ENCODE data around the gene SEZ6.

GRCh38 chr17:29012535-29012934 is 6.7 kb upstream of the SEZ6 start:
- TF ChIP-seq, protein P1, sequence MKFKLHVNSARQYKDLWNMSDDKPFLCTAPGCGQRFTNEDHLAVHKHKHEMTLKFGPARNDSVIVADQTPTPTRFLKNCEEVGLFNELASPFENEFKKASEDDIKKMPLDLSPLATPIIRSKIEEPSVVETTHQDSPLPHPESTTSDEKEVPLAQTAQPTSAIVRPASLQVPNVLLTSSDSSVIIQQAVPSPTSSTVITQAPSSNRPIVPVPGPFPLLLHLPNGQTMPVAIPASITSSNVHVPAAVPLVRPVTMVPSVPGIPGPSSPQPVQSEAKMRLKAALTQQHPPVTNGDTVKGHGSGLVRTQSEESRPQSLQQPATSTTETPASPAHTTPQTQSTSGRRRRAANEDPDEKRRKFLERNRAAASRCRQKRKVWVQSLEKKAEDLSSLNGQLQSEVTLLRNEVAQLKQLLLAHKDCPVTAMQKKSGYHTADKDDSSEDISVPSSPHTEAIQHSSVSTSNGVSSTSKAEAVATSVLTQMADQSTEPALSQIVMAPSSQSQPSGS (tag by site-specific recombination; IDR thresholded peaks at IDR 0.05; ENCODE audit: low read depth), result no peak
- TF ChIP-seq HOXD13 (CRISPR knock-in tag; IDR thresholded peaks at IDR 0.05; ENCODE audit: borderline replicate concordance) (no peak), ELK4 (IDR thresholded peaks at IDR 0.05; ENCODE audit: borderline replicate concordance, low read depth, low read length) (no peak), ZBTB8A (tag by site-specific recombination; IDR thresholded peaks at IDR 0.05) (no peak), CTCF (tag by site-specific recombination; IDR thresholded peaks at IDR 0.05) (no peak), ZNF777 (tag by site-specific recombination; IDR thresholded peaks at IDR 0.05; ENCODE audit: borderline replicate concordance) (no peak), ZNF10 (tag by site-specific recombination; IDR thresholded peaks at IDR 0.05) (no peak), ZFP41 (tag by site-specific recombination; IDR thresholded peaks at IDR 0.05; ENCODE audit: borderline replicate concordance) (no peak)
- TF ChIP-seq, protein P2, sequence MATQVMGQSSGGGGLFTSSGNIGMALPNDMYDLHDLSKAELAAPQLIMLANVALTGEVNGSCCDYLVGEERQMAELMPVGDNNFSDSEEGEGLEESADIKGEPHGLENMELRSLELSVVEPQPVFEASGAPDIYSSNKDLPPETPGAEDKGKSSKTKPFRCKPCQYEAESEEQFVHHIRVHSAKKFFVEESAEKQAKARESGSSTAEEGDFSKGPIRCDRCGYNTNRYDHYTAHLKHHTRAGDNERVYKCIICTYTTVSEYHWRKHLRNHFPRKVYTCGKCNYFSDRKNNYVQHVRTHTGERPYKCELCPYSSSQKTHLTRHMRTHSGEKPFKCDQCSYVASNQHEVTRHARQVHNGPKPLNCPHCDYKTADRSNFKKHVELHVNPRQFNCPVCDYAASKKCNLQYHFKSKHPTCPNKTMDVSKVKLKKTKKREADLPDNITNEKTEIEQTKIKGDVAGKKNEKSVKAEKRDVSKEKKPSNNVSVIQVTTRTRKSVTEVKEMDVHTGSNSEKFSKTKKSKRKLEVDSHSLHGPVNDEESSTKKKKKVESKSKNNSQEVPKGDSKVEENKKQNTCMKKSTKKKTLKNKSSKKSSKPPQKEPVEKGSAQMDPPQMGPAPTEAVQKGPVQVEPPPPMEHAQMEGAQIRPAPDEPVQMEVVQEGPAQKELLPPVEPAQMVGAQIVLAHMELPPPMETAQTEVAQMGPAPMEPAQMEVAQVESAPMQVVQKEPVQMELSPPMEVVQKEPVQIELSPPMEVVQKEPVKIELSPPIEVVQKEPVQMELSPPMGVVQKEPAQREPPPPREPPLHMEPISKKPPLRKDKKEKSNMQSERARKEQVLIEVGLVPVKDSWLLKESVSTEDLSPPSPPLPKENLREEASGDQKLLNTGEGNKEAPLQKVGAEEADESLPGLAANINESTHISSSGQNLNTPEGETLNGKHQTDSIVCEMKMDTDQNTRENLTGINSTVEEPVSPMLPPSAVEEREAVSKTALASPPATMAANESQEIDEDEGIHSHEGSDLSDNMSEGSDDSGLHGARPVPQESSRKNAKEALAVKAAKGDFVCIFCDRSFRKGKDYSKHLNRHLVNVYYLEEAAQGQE (tag by site-specific recombination; IDR thresholded peaks at IDR 0.05), result no peak
- TF ChIP-seq, protein P3, sequence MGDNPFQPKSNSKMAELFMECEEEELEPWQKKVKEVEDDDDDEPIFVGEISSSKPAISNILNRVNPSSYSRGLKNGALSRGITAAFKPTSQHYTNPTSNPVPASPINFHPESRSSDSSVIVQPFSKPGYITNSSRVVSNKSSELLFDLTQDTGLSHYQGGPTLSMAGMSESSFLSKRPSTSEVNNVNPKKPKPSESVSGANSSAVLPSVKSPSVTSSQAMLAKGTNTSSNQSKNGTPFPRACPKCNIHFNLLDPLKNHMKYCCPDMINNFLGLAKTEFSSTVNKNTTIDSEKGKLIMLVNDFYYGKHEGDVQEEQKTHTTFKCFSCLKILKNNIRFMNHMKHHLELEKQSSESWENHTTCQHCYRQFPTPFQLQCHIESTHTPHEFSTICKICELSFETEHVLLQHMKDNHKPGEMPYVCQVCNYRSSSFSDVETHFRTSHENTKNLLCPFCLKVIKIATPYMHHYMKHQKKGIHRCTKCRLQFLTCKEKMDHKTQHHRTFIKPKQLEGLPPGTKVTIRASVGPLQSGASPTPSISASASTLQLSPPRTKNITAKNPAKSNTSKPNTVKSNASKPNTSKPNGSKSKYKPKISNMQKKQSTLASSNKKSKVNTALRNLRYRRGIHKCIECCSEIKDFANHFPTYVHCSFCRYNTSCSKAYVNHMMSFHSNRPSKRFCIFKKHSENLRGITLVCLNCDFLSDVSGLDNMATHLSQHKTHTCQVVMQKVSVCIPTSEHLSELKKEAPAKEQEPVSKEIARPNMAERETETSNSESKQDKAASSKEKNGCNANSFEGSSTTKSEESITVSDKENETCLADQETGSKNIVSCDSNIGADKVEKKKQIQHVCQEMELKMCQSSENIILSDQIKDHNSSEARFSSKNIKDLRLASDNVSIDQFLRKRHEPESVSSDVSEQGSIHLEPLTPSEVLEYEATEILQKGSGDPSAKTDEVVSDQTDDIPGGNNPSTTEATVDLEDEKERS (tag by site-specific recombination; IDR thresholded peaks at IDR 0.05), result no peak
- TF ChIP-seq, protein P4, sequence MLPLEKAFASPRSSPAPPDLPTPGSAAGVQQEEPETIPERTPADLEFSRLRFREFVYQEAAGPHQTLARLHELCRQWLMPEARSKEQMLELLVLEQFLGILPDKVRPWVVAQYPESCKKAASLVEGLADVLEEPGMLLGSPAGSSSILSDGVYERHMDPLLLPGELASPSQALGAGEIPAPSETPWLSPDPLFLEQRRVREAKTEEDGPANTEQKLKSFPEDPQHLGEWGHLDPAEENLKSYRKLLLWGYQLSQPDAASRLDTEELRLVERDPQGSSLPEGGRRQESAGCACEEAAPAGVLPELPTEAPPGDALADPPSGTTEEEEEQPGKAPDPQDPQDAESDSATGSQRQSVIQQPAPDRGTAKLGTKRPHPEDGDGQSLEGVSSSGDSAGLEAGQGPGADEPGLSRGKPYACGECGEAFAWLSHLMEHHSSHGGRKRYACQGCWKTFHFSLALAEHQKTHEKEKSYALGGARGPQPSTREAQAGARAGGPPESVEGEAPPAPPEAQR (tag by site-specific recombination; IDR thresholded peaks at IDR 0.05), result no peak
